AG08395 (cell line): Measurements from ENCODE around the gene SLC22A14.
"Not testable (repeated sequence)": the region's sequence is repeated elsewhere in the genome, so short reads cannot be mapped to it uniquely, and the experiment has no call there.

Experiments
- DNase-seq: peaks from one replicate; pipeline ENCODE4 v3.0.0; 2012; ENCODE audit warnings: mixed read lengths, low spot score

The SLC22A14 gene, protein sequence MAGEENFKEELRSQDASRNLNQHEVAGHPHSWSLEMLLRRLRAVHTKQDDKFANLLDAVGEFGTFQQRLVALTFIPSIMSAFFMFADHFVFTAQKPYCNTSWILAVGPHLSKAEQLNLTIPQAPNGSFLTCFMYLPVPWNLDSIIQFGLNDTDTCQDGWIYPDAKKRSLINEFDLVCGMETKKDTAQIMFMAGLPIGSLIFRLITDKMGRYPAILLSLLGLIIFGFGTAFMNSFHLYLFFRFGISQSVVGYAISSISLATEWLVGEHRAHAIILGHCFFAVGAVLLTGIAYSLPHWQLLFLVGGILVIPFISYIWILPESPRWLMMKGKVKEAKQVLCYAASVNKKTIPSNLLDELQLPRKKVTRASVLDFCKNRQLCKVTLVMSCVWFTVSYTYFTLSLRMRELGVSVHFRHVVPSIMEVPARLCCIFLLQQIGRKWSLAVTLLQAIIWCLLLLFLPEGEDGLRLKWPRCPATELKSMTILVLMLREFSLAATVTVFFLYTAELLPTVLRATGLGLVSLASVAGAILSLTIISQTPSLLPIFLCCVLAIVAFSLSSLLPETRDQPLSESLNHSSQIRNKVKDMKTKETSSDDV

DNA sequence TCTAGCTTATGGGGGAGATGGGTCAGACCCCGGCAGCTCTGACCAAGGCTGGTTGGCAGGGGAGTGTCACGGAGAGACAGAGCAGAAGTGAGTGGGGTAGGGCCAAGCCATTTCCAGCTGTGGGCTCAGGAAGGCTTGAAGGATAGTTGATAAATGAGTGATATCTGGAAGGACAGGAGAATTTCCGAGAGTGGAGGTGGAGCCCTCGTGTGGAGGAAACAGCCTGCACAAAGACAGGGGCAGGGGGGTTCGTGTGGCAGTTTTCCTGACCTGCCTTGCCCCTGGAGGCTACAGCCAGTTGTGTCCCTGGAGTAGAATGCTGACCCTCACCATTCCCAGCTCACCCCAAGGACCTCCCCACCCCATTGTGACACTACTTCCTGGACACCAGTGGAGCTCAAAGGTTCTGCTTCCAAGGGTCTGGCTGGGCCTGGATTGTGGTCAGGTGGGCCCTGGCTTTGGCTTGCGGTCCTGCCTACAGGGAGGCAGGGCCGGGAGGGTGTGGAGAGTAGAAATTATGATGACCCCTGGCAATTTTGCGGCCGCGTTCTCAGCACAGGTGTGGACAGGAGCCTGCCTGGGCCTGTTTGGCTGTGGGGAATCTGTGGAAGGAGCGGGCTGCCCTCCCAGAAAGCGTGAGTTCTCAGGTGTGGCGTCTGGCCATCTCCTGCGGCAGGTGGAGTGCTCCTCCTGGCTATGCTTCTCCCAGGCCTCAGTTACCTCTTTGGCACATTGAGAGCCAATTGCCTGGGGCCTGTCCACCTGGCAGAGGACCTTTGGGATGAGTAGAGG lies at the start of gene SLC22A14:
SLC22A14 (plus strand) TSS at position 400 of the 792 bp plus-strand sequence. CDS start 23,733 bp downstream, outside the sequence.
- no peak for DNase-seq

DNA sequence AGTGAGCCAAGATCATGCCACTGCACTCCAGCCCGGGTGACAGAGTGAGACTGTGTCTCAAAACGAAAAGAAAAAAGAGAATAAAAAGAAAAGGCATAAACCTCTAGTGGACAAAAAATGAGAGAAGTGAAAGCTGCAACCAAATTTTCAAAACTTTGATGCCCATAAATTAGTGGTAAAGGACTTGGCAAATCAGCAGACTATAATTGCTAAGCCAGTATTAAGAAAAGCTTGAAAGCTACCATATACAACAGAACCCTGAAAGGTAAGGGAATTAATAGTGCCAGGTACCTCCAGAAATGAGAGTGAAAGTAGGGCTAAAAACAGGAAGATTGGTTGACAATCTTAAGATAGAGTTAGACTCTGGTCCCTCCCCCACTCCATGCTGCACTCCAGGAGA lies 49.4 kb upstream of the SLC22A14 start:
- DNase-seq = no peak

DNA sequence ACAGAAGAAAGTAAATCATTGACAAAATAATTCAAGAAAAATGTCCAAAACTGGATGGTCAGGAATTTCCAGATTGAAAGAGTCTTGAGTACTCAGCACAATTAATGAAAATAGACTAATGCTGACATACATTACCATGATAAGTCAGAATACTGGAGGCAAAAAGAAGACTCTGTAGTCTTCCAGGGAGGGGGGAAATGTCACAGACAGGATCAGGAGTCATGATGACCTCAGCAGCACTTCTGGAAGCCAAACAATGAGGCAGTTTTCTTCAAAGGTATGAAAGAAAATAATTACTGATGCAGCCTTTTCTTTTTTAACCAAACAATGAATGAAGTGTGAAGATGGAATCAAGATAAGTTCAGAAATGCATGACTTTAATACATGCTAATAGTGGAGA lies 46.6 kb upstream of the SLC22A14 start:
- no peak for DNase-seq

DNA sequence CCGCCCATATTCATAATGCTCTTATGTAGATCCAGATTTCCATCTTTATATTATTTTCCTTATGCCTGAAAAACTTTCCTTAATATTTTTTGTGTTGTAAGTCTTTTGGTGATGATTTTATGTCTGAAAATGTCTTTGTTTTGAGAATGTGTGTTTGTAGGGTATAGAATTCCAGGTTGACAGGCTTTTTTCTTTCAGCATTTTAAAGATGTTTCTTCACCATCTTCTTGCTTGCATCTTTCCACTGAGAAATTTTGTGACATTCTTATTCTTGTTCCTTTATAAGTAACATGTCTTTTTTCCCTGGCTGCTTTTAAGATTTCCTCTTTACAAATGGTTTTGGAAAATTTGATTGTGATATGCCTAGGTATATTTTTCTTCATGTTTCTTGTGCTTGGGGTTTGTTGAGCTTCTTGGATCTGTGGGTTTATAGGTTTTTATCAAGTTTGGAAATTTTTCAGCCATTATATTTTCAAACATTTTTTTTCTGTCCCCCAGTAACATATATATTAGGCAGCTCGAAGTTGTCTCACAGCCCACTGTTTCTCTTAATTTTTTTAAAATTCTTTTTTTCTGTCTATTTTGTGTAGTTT lies 43.6 kb upstream of the SLC22A14 start:
- no peak for DNase-seq

DNA sequence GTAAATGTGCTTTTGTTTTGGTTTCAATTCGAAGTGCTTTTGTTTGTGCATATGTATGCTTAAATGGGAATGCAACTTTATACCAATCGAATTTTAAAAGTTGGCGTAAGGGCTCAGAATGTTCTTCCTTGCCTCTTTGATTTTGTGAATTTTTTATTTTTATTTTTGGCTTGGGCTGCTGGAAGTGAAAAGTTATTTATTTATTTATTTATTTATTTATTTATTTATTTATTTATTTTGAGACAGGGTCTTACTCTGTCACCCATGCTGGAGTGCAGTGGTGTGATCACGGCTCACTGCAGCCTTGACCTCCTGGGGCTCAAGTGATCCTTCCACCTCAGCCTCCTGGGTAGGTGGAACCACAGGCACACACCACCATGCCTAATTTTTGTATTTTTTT lies 39.3 kb upstream of the SLC22A14 start:
- DNase-seq = not testable (repeated sequence)

DNA sequence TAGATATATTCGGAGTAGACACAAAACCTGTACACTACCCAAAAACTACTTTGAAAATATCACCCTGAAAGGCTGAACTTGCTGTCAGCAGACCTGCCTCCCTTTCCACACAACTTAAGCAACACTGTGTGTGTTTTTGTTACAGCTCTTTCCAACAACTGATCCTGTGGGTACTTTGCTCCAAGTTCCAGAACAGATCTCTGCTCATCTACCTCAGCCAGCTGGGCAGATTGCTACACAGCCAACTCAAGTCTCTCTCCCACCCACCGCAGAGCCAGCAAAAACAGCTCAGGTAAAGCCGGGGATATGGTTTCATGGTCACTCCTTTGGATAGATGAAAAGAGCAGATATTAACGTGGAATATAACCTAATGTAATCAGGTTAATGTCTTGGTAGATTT lies 36.2 kb upstream of the SLC22A14 start:
- no peak for DNase-seq

DNA sequence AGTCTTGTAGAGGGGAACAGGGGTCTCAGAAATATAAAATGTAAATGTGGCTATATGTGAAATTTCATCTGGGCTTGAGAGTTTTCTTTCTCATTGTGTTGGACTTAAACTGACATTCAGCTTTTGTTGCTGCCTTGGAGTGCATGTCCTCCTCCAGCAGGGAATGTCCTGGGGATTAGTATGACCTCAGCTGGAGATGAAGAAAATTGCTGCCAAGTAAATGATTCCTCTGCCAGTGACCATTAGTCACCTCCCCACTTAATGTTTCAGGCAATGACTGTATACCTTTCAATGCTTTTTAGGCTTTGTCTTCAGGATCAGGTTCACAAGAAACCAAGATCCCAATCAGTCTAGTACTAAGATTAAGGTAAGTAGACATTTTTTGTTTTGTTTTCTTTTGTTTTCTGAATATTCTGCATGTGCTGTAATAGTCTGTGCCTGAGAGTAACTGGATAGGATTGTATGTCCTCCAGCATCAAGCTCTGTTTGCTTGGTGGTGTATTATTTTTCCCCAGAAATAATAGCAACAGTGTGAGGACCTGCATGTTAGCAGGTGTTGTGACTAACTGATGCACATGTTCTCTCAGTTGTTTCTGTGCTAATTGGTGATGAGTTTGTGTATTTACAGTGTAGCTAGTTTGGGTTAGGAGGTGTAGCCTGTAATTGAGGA lies 34.6 kb upstream of the SLC22A14 start:
- DNase-seq = peak; percentile 94

DNA sequence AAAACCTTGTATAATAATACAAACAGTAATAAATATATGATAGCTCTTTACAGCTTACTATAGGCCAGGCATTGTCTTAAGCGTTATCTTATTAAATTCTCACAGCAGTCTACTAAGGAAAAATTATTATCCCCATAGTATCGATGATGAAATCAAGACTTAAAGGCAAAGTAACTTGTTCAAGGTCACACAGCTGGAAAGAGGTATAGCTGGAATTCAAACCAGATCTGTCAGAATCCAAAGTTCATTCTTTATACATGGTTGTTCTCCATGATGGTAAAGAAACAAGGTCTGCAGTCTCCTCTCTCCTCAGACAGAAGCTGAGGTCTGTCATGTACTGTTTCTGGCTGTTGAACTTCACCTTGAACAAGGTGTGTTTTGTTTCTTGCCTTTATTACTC lies 31.9 kb upstream of the SLC22A14 start:
- no peak for DNase-seq

DNA sequence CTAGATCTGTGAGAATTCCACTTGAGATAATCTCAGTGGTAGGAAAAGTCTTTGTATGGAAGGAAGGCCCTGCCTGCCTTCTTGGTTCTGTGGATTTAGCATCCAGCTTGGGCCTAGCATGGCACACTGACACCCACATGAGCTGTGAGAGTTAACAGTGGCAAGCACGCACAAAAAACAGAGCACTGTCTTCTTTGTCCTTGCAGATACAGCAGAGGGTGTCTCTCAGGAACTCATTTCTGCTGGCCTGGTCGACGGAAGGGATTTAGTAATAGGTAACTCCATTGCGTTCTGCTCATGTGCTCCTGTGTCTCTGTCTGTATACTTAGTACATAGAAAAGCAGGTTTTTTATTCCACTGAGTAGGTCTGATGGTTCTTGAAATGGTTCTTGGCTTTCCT lies 30.9 kb upstream of the SLC22A14 start:
- no peak for DNase-seq

DNA sequence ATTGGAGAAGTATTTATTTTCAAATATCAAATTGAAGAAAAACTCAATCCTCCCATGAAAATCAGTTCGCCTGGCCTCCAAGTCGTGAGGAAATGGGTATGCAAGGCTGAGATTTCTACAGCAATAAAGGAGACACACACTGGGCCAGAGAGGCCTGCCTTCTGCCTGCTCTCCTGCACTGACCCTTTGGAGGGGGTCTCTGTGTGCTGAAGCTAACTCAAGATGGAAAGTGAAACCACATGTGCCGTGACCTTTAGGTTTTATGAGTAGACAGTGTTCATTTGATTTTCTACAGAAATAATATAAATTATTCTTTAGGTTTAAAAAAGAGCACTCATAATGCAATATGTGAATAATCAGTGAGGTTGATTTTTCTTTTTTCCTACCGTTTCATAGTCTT lies 28.4 kb upstream of the SLC22A14 start:
- no peak for DNase-seq

DNA sequence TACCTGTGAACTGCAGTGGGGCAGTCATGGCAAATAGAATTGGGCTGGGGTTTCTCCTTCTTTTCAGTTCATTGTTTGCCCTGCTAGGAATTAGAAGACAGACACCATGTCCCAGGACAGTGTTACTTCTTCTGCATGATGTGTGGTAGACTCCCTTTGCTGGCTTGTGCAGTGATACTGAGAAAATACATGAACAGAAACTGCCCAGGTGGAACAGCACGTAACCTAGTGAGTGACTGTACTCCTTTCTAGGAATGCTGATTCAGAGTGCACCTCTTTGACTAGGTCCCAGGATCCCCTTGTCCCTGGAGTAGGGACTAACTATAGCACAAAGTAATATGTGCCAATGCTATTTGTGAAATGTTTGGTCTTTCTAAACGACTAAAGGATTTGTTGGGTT lies 27.2 kb upstream of the SLC22A14 start:
- DNase-seq = no peak

DNA sequence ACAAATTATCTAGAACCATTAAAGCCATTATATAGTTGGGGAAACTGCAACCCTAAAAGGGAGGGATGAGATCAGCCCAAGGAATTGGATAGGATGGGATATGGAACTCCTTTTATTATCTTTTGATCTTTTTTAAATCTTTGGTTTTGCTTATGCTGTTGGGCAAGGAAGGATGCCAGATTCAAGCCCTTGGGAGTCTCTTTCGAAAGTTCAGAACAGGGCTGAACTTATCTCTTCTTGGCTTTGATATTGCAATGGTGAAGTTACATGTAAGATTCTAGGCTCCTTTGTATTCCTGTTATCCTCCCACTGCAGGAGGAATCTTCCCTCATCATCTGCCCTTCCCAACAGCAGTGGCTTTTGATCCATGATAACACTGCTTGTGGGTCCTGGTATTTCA lies 26.5 kb upstream of the SLC22A14 start:
- DNase-seq = no peak

DNA sequence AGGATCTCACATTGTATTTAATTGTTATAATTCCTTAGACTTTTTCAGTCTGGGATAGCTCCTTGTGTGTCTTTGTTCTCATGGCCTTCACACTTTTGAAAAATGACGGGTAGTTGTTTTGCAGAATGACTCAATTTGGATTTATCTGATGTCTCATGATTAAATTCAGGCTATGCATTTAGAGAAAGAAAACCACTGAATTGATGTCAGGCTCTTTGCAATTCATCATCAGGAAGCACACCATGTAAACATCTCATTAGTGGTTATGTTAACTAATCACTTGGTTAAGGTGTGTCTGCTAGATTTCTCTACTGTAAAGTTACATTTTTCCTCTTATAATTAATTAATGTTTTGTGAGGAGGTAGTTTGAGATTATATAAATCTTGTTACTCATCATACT lies 24.5 kb upstream of the SLC22A14 start:
- DNase-seq = no peak

DNA sequence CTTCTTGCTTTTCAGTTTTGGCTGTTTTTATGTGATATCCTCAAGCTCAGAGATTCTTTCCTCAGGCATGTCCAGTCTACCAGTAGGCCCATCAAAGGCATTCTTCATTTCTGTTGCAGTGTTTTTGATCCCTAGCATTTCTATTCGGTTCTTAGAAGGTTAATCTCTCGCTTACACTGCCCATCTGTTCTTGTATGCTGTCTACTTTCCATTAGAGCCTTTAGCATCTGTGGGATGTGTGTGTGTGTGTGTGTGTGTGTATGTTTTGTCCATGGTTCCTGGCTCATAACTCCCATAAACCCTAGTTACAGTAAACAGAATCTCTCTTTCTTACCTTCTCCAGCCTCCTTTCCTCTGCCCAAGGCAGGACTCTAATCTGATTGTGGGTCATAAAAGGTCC lies 21.6 kb upstream of the SLC22A14 start:
- DNase-seq = no peak

DNA sequence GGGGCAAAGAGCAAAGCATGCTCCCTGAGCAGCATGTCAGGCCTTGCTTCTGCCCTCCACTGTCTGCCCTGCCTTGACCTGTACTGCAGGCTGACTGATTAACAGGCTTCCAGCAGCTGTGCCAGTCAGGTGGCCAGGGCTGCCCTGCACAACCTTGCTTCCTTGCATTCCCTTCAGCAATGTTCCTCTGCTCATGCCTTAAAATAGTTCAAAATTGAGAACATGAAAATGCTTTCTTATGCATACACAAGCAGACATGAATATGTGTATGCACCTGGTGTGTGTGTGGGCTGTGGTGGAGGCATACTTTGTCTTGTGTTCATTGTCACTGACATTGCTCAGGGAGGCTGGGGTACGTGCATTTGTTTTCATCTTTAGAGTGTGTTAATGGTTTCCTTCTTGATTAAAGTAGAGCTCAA lies 17.7 kb upstream of the SLC22A14 start:
- DNase-seq = no peak

DNA sequence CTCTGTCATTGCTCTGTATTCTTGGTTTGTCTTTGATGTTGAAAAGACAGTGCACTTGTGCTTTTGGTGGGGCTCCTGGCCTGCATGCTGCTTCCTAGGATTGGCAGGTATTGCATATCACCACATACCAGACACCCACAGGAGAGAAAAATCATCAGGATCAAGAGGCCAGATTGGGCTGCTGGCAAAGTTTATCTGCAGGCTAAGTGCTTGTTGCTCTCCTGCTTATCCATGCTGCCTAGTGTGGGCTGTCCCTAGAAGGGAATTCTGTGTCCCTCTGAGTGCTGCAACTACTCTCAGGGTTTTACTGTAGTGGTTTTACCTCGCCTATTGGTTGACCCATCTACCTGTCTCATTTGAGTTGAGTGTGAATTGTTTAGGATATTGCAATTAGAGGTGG lies 17.3 kb upstream of the SLC22A14 start:
- DNase-seq = no peak

DNA sequence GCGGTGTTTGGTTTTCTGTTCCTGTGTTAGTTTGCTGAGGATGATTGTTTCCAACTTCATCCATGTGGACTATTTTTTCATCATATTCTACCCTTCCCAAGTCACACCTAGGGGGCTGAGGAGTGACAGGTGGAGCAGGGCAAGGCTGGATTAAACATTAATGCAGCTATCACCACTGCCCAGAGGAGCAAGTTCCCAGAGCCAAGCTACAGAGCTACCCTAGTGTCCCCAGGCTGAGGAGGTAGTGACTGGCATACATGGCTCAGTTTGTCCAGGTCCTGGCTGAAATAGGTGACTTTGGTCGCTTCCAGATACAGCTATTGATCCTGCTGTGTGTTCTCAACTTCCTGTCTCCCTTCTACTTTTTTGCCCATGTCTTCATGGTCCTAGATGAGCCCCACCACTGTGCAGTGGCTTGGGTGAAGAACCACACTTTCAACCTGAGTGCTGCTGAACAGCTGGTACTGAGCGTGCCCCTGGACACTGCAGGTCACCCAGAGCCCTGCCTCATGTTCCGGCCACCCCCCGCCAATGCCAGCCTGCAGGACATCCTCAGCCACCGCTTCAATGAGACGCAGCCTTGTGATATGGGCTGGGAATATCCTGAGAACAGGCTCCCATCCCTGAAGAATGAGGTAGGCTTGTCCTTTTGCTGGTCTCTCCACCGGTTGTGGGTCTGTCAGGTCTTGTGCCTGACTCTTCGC lies 16.3 kb upstream of the SLC22A14 start, which contains the start of gene SLC22A13:
SLC22A13 (plus strand) TSS at position 209 of the 704 bp plus-strand sequence; CDS start at position 258, 49 bp downstream.
- no peak for DNase-seq

DNA sequence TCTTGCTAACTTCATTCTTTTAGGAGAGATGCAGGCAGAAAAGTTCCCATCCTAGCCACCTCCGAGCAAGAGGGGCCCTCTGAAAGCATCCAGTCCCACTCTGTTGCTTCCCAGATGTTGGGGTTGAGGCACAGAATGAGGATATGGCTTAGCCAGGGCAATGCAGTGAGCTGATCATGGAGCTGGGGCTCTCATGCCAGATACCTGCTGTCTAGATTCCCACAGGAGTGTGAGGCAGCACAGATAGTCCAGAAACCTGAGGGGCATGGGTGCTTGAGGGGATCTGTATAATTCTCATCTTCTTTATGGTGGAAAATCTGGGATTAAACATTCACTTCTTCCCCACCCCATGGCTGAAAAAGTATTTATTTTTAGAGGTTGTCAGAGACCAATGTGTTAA lies 15.3 kb upstream of the SLC22A14 start:
- DNase-seq = no peak

DNA sequence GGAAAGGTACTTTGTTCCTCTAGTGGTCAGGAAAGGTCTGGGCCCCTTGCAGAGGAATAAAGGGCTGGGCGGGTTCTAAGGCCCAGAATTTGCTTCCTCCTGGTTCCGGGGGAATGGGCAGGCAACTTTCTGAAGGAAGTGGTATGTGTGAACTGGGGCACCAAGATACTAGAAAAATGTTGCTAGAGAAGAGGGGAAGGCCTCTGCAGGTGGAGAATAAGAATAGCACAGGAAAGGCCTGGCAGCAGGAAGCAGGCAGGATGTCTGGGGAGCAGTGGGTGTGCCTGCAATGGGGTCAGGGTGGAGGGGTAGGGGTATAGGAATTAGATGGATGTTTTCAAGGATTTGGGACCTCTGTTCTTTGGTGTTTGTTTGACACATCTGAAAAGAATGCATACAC lies 14.4 kb upstream of the SLC22A14 start:
- no peak for DNase-seq

DNA sequence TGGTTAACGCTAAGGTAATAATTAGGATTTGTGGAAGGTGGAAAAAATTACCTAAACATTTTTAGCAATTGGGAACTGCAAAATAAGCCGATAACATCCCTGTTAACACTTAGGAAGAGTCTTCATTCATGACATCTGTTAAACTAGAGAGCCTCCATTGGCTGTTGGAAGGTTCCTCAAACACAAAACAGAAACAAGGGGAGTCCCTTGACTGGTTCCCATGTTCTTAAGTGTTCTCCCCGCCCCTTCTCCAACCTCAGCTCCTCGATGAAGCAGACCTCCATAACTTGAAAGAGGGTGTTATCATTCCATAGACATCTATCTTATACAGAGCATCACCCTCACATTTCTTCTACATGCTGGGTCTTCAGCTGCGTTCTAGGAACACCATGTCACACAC lies 14.0 kb upstream of the SLC22A14 start:
- DNase-seq = no peak

DNA sequence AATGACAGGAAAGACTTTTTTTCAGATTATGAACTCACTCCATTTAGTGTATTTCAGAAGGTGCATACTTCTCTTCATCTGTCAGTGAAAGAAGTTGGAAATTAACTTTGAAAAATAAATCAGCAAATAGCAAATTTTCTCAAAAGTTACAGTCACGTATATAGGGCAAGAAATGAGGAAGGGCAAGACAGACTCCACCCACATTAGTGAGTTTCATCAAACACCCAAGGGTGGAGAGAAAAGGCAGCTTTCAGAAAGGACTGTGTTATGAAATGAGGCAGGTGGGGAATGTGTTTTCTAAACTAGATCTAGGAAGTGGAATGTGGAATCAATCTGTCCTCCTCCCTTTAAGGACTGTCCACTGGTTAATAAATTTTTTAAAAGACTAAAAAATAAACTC lies 13.6 kb upstream of the SLC22A14 start:
- DNase-seq = no peak
